Measurements from ENCODE around the gene RAB33A.

The RAB33A gene

GRCh38 chrX:130179170-130179569 lies 7.4 kb downstream of the RAB33A start:
- Mint-ChIP-seq H3K4me3 (peak overlapping the region; percentile 43), H3K27me3 (no peaks in the 10 kb centered on the region), H3K4me1 (ENCODE audit: low read depth) (peaks cover 55% of the 10 kb centered on the region), H3K9me3 (no peaks in the 10 kb centered on the region), H3K36me3 (ENCODE audit: low read depth) (peaks cover 36% of the 10 kb centered on the region), H3K27ac (peak overlapping the region; percentile 86)
- intact Hi-C loops (cut with micrococcal nuclease) = no loop called here

- Mint-ChIP-seq H3K27me3 (no peaks in the 10 kb centered on the region), H3K4me1 (ENCODE audit: low read depth) (peaks cover 53% of the 10 kb centered on the region), H3K9me3 (no peaks in the 10 kb centered on the region), H3K4me3 (peak overlapping the region; percentile 43), H3K36me3 (ENCODE audit: low read depth) (peaks cover 36% of the 10 kb centered on the region), H3K27ac (peak overlapping the region; percentile 86)
- intact Hi-C loops (cut with micrococcal nuclease) = no loop called here
Observed at GRCh38 chrX:130179579-130180215, 7.9 kb downstream of the RAB33A start.

- peaks cover 30% of the 10 kb centered on the region for H3K4me1 Mint-ChIP-seq (ENCODE audit: low read depth)
- intact Hi-C loops (cut with micrococcal nuclease) = no loop called here
- no peaks in the 10 kb centered on the region for H3K9me3 Mint-ChIP-seq
- peak overlapping the region; percentile 75 for H3K27ac Mint-ChIP-seq
- H3K36me3 Mint-ChIP-seq (ENCODE audit: low read depth) = peaks cover 13% of the 10 kb centered on the region
- no peaks in the 10 kb centered on the region for H3K27me3 Mint-ChIP-seq
- H3K4me3 Mint-ChIP-seq = peak overlapping the region; percentile 30
Observed at GRCh38 chrX:130184168-130184567, 12.4 kb downstream of the RAB33A start.

GRCh38 chrX:130184857-130185256 lies 13.1 kb downstream of the RAB33A start:
- intact Hi-C loops (cut with micrococcal nuclease) = no loop called here
- Mint-ChIP-seq H3K27ac (no peak overlapping the region), H3K36me3 (ENCODE audit: low read depth) (peaks cover 8% of the 10 kb centered on the region), H3K9me3 (no peaks in the 10 kb centered on the region), H3K27me3 (no peaks in the 10 kb centered on the region), H3K4me1 (ENCODE audit: low read depth) (peaks cover 23% of the 10 kb centered on the region), H3K4me3 (no peak overlapping the region)

- H3K36me3 Mint-ChIP-seq (ENCODE audit: low read depth) = peaks cover 5% of the 10 kb centered on the region
- H3K27me3 Mint-ChIP-seq = no peaks in the 10 kb centered on the region
- peak overlapping the region; percentile 27 for H3K27ac Mint-ChIP-seq
- H3K9me3 Mint-ChIP-seq = no peaks in the 10 kb centered on the region
- intact Hi-C loops (cut with micrococcal nuclease) = no loop called here
- H3K4me1 Mint-ChIP-seq (ENCODE audit: low read depth) = peaks cover 15% of the 10 kb centered on the region
- no peak overlapping the region for H3K4me3 Mint-ChIP-seq
Observed at GRCh38 chrX:130186651-130187050, 14.9 kb downstream of the RAB33A start.

GRCh38 chrX:130190801-130191200 lies 19.0 kb downstream of the RAB33A start:
- no peaks in the 10 kb centered on the region for H3K9me3 Mint-ChIP-seq
- no peak overlapping the region for H3K4me3 Mint-ChIP-seq
- no peak overlapping the region for H3K27ac Mint-ChIP-seq
- H3K36me3 Mint-ChIP-seq (ENCODE audit: low read depth) = no peaks in the 10 kb centered on the region
- H3K4me1 Mint-ChIP-seq (ENCODE audit: low read depth) = peaks cover 9% of the 10 kb centered on the region
- intact Hi-C loops (cut with micrococcal nuclease) = loop anchor here (2.0 to 5.0 kb wide), 2 partner anchors 44 to 110 kb away; no protein-coding TSS in a partner anchor
- H3K27me3 Mint-ChIP-seq = no peaks in the 10 kb centered on the region

DNA sequence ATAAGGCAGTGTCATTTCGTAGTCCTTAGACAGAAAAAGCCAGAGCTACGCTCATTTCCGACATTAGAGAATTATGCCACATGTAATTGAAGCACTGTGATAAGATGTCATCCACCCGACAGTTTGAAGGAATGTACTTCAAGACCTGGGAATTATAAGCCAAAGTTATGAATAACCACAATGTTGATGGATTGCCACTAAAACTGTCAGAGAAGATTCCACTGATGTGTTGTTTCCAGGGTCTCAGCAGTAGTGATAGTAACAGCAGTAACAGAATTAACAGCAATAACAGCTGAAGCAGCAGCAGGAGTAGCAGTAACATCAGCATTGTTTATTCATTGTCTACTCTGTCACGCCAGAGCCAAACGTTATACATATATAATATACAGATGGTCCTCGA lies 24.7 kb downstream of the RAB33A start:
- Mint-ChIP-seq H3K27ac (no peak overlapping the region), H3K4me1 (ENCODE audit: low read depth) (peaks cover 18% of the 10 kb centered on the region), H3K27me3 (no peaks in the 10 kb centered on the region), H3K36me3 (ENCODE audit: low read depth) (no peaks in the 10 kb centered on the region), H3K4me3 (no peak overlapping the region), H3K9me3 (no peaks in the 10 kb centered on the region)
- intact Hi-C loops (cut with micrococcal nuclease) = no loop called here

- H3K4me1 Mint-ChIP-seq (ENCODE audit: low read depth) = peaks cover 18% of the 10 kb centered on the region
- H3K27ac Mint-ChIP-seq = no peak overlapping the region
- H3K27me3 Mint-ChIP-seq = no peaks in the 10 kb centered on the region
- H3K36me3 Mint-ChIP-seq (ENCODE audit: low read depth) = no peaks in the 10 kb centered on the region
- H3K4me3 Mint-ChIP-seq = no peak overlapping the region
- H3K9me3 Mint-ChIP-seq = no peaks in the 10 kb centered on the region
- intact Hi-C loops (cut with micrococcal nuclease) = no loop called here
Observed at GRCh38 chrX:130197464-130197863, 25.7 kb downstream of the RAB33A start.

- Mint-ChIP-seq H3K4me1 (ENCODE audit: low read depth) (peaks cover 6% of the 10 kb centered on the region), H3K9me3 (no peaks in the 10 kb centered on the region), H3K27ac (no peak overlapping the region), H3K4me3 (no peak overlapping the region), H3K27me3 (no peaks in the 10 kb centered on the region), H3K36me3 (ENCODE audit: low read depth) (peaks cover 21% of the 10 kb centered on the region)
- intact Hi-C loops (cut with micrococcal nuclease) = no loop called here
Observed at GRCh38 chrX:130204647-130205046, 32.9 kb downstream of the RAB33A start.

GRCh38 chrX:130211415-130212186 lies 39.8 kb downstream of the RAB33A start:
- no peak overlapping the region for H3K27ac Mint-ChIP-seq
- intact Hi-C loops (cut with micrococcal nuclease) = no loop called here
- peaks cover 52% of the 10 kb centered on the region for H3K36me3 Mint-ChIP-seq (ENCODE audit: low read depth)
- H3K27me3 Mint-ChIP-seq = no peaks in the 10 kb centered on the region
- no peak overlapping the region for H3K4me3 Mint-ChIP-seq
- no peaks in the 10 kb centered on the region for H3K4me1 Mint-ChIP-seq (ENCODE audit: low read depth)
- H3K9me3 Mint-ChIP-seq = no peaks in the 10 kb centered on the region

- no peak overlapping the region for H3K27ac Mint-ChIP-seq
- intact Hi-C loops (cut with micrococcal nuclease) = no loop called here
- peaks cover 47% of the 10 kb centered on the region for H3K36me3 Mint-ChIP-seq (ENCODE audit: low read depth)
- H3K4me3 Mint-ChIP-seq = no peak overlapping the region
- no peaks in the 10 kb centered on the region for H3K27me3 Mint-ChIP-seq
- no peaks in the 10 kb centered on the region for H3K4me1 Mint-ChIP-seq (ENCODE audit: low read depth)
- H3K9me3 Mint-ChIP-seq = no peaks in the 10 kb centered on the region
Observed at GRCh38 chrX:130212371-130212770, 40.6 kb downstream of the RAB33A start.

GRCh38 chrX:130213376-130213775 lies 41.6 kb downstream of the RAB33A start:
- Mint-ChIP-seq H3K27ac (no peak overlapping the region), H3K36me3 (ENCODE audit: low read depth) (peaks cover 42% of the 10 kb centered on the region), H3K27me3 (no peaks in the 10 kb centered on the region), H3K4me1 (ENCODE audit: low read depth) (no peaks in the 10 kb centered on the region), H3K9me3 (no peaks in the 10 kb centered on the region), H3K4me3 (no peak overlapping the region)
- intact Hi-C loops (cut with micrococcal nuclease) = no loop called here

GRCh38 chrX:130216320-130216719 lies 44.6 kb downstream of the RAB33A start:
- no peaks in the 10 kb centered on the region for H3K27me3 Mint-ChIP-seq
- H3K36me3 Mint-ChIP-seq (ENCODE audit: low read depth) = peaks cover 36% of the 10 kb centered on the region
- no peaks in the 10 kb centered on the region for H3K9me3 Mint-ChIP-seq
- intact Hi-C loops (cut with micrococcal nuclease) = no loop called here
- no peaks in the 10 kb centered on the region for H3K4me1 Mint-ChIP-seq (ENCODE audit: low read depth)
- H3K27ac Mint-ChIP-seq = no peak overlapping the region
- no peak overlapping the region for H3K4me3 Mint-ChIP-seq

DNA sequence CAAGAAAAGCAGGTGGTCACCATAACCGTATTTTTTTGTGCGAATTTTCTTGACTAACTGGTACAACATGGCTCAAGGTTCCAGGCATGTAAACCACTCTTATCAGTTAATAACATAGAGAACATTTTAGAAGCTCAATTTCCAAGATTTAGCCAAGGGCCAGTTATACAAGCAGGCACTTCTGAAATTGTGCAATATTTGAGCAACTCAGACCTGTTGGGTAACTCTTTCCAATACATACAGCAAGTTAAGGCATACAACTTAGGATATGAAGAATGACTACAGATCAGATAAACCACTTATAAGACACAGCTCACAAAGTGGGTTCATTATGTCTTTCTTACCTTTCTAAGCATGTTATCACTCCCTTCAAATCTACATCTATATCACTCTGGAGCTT lies 53.0 kb downstream of the RAB33A start:
- intact Hi-C loops (cut with micrococcal nuclease) = no loop called here
- no peaks in the 10 kb centered on the region for H3K4me1 Mint-ChIP-seq (ENCODE audit: low read depth)
- H3K36me3 Mint-ChIP-seq (ENCODE audit: low read depth) = peaks cover 8% of the 10 kb centered on the region
- no peaks in the 10 kb centered on the region for H3K27me3 Mint-ChIP-seq
- H3K4me3 Mint-ChIP-seq = no peak overlapping the region
- H3K27ac Mint-ChIP-seq = no peak overlapping the region
- H3K9me3 Mint-ChIP-seq = no peaks in the 10 kb centered on the region
